Motor neuron (in vitro differentiated cells): Measurements from ENCODE around the gene APOH. TPM values are rescaled to one million over a fixed set of nuclear protein-coding genes. Genes with fewer than 3 reads are reported as not detected.
A peak's percentile ranks its signal among the peaks of the same experiment; 100 is the strongest.

Experiments used
- ATAC-seq, 8 experiments: fragments of 200-7000 bp; cut with Tn5 transposase; replicated peaks in 6 of 8; 2 replicates each; pipeline ENCODE4 v1.8.0; 2021; ENCODE audit warnings: mild to moderate bottlenecking in 8 of 8, moderate library complexity in 8 of 8
- H3K27ac ChIP-seq, 2 donors: fragments of 250-450 bp; sonication (Bioruptor Pico); 2 replicates each; pipeline ENCODE4 v1.9.0; 2021; ENCODE audit warnings: antibody characterized with exemption in 2 of 2, mild to moderate bottlenecking in 2 of 2, moderate library complexity in 1 of 2
- H3K4me1 ChIP-seq, 2 donors: fragments of 250-450 bp; sonication (Bioruptor Pico); replicated peaks in 1 of 2; 2 replicates each; pipeline ENCODE4 v1.6.1; 2021; ENCODE audit warnings: antibody characterized with exemption in 2 of 2, mild to moderate bottlenecking in 2 of 2, moderate library complexity in 1 of 2
- H3K4me3 ChIP-seq, 5 donors: fragments of 250-450 bp; sonication (Bioruptor Pico); 2 replicates each; pipeline ENCODE4 v1.9.0; 2021; ENCODE audit warnings: antibody characterized with exemption in 5 of 5, mild to moderate bottlenecking in 5 of 5, moderate library complexity in 4 of 5
- WGBS, 10 experiments: fragments of 450-650 bp; shearing (Covaris generic); methylation state at CpG; one replicate each; pipeline ENCODE4 v1.0.0; 2022; 5-methylcytosine and 5-hydroxymethylcytosine counted together
- in situ Hi-C, 9 experiments: fragments of 400-800 bp; cut with MboI; loops; one replicate each; pipeline ENCODE4 v1.15.0; 2021; ENCODE audit warnings: low sequenced_read_pairs in 9 of 9, low pct_unique_long_range_greater_than_20kb in 2 of 9; ENCODE audit not compliant: unreplicated experiment in 9 of 9
- total RNA-seq, 8 experiments: library from RNA; unstranded; fragments of 300-600 nt; gene quantifications; 2 replicates each; pipeline versions ENCODE4 v1.2.3 to v1.2.4, GENCODE V29; 2022

APOH gene
- total RNA-seq, 8 experiments from 2014 or later = not detected

DNA sequence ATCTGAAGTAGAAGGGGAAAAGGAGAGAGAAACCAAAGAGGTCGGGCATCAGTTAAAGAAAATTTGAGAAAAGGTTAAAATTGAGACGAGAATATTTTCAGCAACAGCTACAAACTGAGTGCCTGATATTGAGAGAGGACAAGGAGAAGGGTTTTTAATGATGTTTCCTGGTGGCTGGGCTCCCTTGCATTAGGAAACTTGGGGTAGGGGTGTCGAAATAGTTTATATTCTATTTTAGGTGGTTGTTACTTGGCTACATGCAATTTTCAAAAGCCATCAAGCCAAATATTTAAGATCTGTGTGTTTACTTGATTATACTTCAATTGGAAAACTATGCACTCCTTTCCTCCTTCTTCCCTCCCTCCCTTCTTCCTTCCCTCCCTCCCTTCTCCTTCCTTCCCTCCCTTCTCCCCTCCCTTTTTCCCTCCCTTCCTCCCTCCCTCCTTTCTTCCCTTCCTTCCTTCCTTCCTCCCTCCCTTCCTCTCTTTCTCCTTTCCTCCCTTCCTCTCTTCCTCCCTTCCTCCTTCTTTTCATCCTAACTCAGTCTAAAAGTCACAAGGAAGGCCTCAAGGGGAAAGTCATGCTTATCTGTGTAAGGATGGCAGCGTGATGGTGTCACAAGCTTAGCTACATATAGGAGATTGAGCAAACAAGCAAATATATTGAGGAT, 1.8 kb upstream of the APOH start:
- 29 to 100% (median 75%) methylated on average over 1 to 4 of the region's 4 CpGs for WGBS, 10 experiments
- H3K4me1 ChIP-seq = no peaks in the 10 kb centered on the region
- H3K27ac ChIP-seq = no peak overlapping the region
- H3K4me3 ChIP-seq = no peak overlapping the region
- ATAC-seq = no peak
- in situ Hi-C loops = no loop called here

DNA sequence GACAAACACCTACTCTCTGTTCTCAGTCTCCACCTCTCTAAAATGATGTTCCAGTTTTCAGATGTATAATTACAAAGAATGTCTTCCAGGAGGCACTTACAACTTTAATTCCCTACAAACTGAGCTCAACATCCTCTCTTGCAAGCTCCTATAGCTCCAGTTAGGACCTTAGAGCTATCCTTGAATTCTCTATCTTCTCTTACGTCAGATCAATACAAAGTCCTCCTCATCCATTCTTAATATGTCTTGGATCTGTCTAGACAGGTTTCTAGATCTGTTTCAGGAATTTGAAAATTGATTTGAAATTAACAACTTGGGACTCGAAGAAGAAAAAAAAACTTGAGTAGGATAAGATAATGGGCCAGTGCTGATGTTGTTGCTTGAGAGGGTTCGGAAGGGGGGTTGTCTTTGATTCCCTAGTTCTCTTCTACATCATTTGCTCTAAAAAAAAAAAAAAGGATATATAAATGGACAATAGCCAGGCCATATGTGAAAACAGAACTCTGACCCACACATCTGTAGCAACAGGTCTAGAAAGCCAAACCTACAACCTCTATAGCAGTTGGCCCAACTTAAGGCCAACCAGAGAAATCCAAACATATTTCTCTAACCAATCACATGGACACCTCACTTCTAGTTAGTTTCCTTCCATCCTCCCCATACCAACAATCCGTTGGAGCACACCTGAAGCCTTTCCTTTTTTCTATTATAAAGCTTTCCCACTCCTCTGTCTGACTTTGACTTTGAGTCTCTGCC, 746 bp upstream of the APOH start:
- no peak overlapping the region for H3K4me3 ChIP-seq
- in situ Hi-C loops = no loop called here
- H3K4me1 ChIP-seq = no peaks in the 10 kb centered on the region
- no peak for ATAC-seq
- H3K27ac ChIP-seq = no peak overlapping the region
- 20 to 100% (median 75%) methylated on average over 1 to 4 of the region's 4 CpGs; no CpG with 5 or more reads in 1 of the 10 experiments for WGBS, 10 experiments

DNA sequence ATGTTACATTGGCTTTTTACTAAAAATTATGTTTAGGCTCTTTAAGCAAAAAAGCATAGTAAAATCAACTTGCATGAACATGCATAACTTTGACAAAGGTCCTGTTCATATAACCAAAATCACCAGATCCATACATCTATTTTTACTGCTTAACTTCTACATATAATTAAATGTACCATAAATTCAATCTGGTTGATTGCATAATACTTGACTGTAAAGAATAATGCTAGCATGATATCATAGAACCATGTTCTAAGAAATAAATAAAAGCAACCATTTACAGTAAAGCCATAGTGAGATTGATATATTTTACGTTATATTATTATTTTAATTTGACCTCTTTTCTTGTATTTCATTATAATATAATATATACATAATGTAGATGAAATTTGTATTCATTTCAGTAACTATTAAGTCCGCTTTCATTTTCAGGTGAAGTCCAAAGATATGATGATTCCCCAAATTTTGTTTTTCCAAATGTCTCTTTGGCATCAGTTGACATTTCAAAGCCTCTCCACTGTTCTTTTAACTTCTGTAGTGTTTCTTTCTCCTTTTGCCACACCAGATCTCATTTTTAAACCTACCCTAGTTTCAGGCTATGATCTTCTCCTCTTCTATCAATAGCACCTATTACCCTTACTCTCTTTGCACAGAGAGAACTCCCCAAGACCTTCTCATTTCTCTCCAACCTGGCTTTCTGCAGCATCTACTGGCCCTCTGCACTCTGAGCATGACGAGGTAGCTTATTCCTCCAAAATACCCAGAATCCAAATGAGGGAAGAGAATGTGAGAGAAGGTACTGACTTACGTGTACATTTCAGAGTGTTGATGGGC, 1.8 kb downstream of the APOH start:
- 47 to 95% (median 87%) methylated on average over 1 to 4 of the region's 4 CpGs for WGBS, 10 experiments
- ATAC-seq = no peak
- in situ Hi-C loops = no loop called here
- no peak overlapping the region for H3K4me3 ChIP-seq
- no peak overlapping the region for H3K27ac ChIP-seq
- H3K4me1 ChIP-seq = no peaks in the 10 kb centered on the region

DNA sequence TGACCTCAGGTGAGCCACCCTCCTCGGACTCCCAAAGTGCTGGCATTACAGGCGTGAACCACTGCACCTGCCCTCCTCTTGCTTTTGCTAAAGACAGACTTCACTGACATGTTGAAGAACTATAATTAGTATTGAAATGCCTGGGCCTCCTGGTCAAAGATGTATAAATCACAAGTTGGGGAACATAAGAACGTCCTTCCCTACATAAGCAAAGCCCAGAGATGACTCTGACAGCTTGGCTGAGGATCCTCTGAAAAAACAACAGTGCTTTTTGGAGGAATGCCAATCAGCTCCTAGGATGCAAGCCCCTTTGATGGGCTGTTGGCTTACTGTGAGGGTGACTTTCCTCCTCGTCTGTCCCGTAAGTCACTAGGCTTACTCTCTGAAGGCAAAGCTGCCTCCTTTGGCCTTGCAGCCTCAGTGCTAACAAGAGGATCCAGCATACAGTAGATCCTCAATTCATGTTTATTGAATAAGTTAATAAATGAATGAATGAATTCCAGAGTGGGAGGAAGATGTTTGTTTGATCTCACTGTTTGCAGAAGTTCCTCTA, 6.3 kb downstream of the APOH start:
- peak in 1 of 8 experiments; percentile 55 for ATAC-seq
- no peaks in the 10 kb centered on the region for H3K4me1 ChIP-seq
- WGBS, 10 experiments = 40 to 100% (median 79%) methylated on average over 1 to 5 of the region's 5 CpGs; no CpG with 5 or more reads in 2 of the 10 experiments
- in situ Hi-C loops = no loop called here
- H3K27ac ChIP-seq = no peak overlapping the region
- H3K4me3 ChIP-seq = no peak overlapping the region

DNA sequence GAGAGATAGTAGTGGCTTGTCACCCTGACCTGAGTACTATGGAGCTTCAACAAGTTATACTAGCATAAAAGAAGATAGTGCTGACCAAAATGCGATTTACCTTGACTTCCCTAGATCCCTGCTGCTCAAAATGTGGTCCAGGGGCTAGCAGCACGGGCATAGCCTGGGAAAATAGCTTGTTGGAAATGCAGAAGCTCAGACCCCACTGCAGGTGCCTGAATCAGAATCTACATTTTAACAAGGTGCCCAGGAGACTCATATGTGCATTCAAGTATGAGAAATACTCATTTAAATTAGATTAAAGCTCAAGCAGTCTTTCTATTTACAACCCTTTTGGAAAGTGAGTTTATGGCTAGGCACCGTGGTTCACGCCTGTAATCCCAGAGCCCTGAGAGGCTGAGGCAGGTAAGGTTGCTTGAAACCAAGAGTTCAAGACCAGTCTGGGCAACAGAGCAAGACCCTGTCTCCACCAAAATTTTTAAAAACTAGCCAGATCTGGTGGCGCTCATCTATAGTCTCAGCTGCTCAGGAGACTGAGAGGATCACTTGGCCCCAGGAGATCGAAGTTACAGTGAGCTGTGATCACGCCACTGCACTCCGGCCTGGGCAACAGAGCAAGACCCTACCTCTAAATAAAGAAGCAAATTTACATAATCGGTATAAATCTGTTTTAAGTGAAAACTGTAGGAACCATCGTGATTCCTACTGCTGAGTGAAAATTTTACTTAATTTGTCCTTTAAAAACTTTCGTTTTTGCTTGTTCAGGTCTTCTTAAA, 7.3 kb downstream of the APOH start:
- Histone ChIP-seq H3K4me1 (no peaks in the 10 kb centered on the region), H3K27ac (no peak overlapping the region), H3K4me3 (no peak overlapping the region)
- no peak for ATAC-seq
- in situ Hi-C loops = no loop called here
- WGBS, 10 experiments = 43 to 92% (median 79%) methylated on average over 3 to 11 of the region's 11 CpGs

DNA sequence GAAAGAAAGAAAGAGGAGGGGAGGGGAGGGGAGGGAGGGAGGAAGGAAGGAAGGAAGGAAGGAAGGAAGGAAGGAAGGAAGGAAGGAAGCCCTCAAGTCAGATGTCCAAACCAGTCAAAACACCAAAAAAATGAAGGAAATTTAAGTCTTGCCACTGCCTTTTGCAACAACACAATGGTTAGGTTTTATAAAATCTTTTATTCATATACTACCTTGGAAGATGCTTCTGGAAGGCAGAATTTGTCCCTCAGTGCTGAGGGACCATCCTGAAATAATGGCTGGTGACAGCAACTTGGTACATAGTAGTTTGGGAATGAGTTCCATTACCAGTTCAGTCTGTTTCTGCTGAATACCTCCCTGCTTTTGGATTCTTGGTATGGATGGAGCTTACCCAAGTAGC, 7.9 kb downstream of the APOH start:
- ATAC-seq = no peak
- in situ Hi-C loops = no loop called here
- Histone ChIP-seq H3K27ac (no peak overlapping the region), H3K4me1 (no peaks in the 10 kb centered on the region), H3K4me3 (no peak overlapping the region)

DNA sequence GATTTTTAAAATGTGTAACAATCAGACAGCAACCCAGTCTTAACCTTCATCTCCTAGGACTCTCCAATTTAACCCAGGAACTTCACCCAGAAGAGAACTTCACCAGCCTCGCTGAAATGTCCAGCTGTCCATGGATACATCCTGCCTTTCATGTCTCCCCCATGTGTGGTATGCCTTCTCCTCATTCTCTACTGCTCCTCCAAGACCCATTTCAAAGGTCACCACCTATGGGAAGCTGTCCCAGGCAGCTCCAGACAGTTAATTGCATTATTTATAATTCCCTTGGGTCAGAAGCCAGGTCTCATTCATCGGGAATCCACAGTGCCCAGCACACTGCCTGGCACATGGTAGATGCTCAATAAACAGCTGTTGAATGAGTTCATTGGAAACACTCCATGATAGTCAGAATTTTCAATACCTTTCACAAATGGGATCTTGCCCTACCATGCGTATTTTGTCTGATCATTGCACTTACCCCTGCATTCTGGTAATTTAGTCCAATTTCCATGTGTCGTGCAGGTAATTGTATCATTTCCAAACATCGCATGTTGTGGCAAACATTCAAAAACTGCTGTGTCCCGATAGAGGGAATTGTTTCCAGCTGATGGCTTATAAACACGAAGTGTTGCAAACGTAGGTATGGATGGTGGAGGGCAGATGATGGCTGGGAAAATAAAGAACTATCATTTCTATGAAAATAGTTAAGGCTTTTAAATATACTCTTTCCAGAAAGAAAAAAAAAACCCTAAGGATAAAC, 9.0 kb downstream of the APOH start:
- no peak overlapping the region for H3K27ac ChIP-seq
- peaks cover 6 to 7% of the 10 kb centered on the region in 2 donors for H3K4me1 ChIP-seq
- no peak overlapping the region for H3K4me3 ChIP-seq
- in situ Hi-C loops = no loop called here
- ATAC-seq = no peak
- WGBS, 10 experiments = 53 to 94% (median 77%) methylated on average over 3 to 8 of the region's 8 CpGs

DNA sequence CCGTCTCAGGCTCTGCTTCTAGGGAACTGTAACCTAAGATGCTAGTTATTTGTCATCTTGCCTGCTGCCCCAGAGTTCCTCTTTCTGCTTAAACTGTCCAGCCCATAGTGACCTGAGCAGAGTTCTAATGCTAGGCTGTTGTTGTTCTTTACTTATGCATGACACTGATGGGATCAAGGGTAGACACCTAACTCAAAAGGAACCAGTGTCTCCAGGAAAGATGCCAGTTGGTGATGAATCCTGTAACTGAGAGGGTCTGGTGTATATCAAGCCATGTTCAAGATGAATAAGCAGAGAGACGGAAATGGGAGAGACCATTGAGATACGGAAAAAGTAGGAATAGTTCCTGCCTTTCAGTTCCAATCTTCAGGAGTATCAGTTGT, 13.7 kb downstream of the APOH start:
- Histone ChIP-seq H3K27ac (peak overlapping the region; percentile 19 to 30), H3K4me3 (no peak overlapping the region), H3K4me1 (peaks cover 19 to 21% of the 10 kb centered on the region in 2 donors)
- ATAC-seq = peak in 2 of 8 experiments; percentile 14 to 26
- in situ Hi-C loops = no loop called here
- WGBS, 10 experiments = 20 to 100% (median 87%) methylated on average over 1 to 3 of the region's 3 CpGs; no CpG with 5 or more reads in 4 of the 10 experiments

DNA sequence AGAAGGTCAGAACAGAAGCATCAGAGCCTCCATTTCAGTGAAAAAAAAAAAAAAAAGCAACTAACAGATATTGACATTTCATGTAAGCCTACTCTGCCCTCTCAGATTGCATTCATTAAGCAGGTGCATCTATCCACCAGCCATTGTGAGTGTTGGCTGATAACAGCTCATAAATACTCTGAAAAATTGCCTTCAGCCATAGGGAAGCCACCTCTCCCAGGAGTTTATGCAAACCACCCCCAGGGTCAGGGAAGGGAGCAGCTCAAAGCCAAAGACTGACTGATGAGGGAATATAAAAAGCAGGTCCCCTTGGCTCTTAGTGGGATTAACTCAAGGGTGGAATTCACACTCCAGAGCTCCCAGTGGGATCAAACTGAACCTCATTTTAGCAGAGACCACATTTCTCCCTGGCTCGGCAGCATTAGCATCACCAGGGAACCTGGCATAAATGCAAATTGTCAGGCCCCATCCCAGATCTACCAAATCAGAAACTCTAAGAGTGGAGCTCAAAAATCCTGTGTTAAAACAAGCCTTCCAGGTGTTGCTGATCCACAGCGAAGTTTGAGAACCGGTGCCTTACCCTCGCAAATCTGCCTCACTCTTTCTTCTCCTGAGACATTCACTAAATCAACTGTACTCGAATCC, 14.2 kb downstream of the APOH start:
- 47 to 93% (median 58%) methylated on average over 3 to 4 of the region's 5 CpGs; no CpG with 5 or more reads in 5 of the 10 experiments for WGBS, 10 experiments
- ATAC-seq = peak in 5 of 8 experiments; percentile 72 to 98 (median 98)
- Histone ChIP-seq H3K4me3 (no peak overlapping the region), H3K4me1 (peaks cover 19 to 21% of the 10 kb centered on the region in 2 donors), H3K27ac (peak overlapping the region; percentile 19 to 30)
- in situ Hi-C loops = no loop called here

DNA sequence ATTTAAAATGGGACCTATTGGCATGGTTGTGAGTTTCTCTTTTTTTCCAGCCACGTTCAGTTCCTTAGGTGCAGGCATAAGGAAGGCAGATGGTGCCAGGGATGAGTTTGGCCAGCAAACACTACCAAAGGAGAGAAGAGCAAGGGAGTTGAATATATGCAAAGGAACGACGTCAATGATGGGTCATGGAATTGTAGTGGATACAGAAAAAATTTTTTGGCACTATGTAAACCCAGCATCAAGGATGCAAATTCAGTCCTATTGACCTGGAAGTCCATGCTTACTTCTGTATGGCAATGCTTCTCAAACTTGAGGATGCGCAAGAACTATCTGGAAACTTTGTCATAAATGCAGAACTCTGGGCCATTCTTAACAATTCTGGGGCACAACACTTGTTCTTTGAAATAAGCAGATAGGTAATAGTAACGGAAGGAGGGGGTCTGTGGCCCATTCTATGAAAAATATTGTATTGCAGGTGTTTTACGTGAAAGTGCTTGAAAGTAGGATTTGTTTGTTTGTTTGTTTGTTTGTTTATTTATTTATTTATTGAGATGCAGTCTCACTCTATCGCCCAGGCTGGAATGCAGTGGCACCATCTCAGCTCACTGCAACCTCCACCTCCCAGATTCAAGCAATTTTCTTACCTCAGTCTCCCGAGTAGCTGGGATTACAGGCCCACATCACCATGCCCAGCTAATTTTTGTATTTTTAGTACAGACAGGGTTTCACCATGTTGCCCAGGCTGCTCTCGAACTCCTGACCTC, 18.0 kb downstream of the APOH start:
- 29 to 100% (median 85%) methylated on average over 4 to 8 of the region's 9 CpGs for WGBS, 10 experiments
- ATAC-seq = no peak
- H3K4me3 ChIP-seq = no peak overlapping the region
- H3K27ac ChIP-seq = no peak overlapping the region
- in situ Hi-C loops = no loop called here
- peaks cover 19 to 21% of the 10 kb centered on the region in 2 donors for H3K4me1 ChIP-seq

DNA sequence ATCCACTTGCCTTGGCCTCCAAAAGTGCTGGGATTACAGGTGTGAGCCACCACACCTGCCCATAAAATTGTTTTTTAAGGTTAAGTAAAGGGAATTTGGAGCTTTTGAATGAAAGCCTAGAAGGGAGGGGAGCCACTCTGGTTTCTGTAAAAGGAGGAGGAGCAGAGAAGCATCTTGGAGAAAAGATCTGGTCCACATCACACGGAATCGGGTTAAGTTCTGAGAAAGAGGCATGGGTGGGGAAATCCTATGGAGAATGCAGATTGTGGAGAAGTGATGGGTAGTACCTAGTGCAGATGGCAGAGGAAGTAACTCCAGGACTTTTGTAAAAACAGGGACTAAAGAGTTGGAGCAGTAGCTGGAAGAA, 19.0 kb downstream of the APOH start:
- no peak for ATAC-seq
- no peak overlapping the region for H3K4me3 ChIP-seq
- H3K27ac ChIP-seq = no peak overlapping the region
- WGBS, 10 experiments = 27 to 100% (median 40%) methylated on average over 1 to 2 of the region's 2 CpGs; no CpG with 5 or more reads in 4 of the 10 experiments
- H3K4me1 ChIP-seq = peaks cover 13% of the 10 kb centered on the region in 2 donors
- in situ Hi-C loops = no loop called here
